Measurements from ENCODE around the gene ELF5.

ELF5 gene

DNA sequence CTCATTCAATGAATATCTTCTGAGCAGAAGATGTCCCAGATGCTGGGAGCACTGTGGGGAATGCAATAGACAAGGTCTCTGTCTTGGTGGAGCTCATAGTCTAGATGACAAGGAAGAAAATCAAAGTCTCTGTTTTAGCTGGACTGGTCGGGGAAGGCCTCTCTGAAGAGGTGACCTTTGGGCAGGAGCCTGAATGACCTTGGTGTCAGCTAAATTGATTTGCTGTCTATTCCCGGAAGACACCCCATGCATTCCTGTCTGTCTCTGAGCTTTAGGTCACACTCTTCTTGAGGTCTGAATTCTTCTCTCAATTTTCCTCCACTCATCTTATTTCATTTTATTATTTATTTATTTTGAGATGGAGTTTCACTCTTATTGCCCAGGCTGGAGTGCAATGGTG, 14.5 kb upstream of the ELF5 start:
- Histone ChIP-seq H3K36me3 (ENCODE audit: control insufficient read depth in 2 of 2, insufficient read depth in 1 of 2, low read length in 2 of 2) (no peaks in the 10 kb centered on the region), H3K9me3 (ENCODE audit: control insufficient read depth, insufficient read depth, low read depth, low read length) (no peaks in the 10 kb centered on the region), H3K27ac (ENCODE audit: extremely low read depth, low read depth, low read length) (no peak overlapping the region), H3K4me1 (ENCODE audit: control insufficient read depth, insufficient read depth, low read length) (no peaks in the 10 kb centered on the region), H3K4me3 (ENCODE audit: low read depth, low read length) (no peak overlapping the region)
- TF ChIP-seq KLF1 (tag by site-specific recombination; IDR thresholded peaks at IDR 0.05): no peak
- no peak for TF ChIP-seq ZNF335 (tag by site-specific recombination; conservative IDR thresholded peaks at IDR 0.05)
- TF ChIP-seq, protein P1, sequence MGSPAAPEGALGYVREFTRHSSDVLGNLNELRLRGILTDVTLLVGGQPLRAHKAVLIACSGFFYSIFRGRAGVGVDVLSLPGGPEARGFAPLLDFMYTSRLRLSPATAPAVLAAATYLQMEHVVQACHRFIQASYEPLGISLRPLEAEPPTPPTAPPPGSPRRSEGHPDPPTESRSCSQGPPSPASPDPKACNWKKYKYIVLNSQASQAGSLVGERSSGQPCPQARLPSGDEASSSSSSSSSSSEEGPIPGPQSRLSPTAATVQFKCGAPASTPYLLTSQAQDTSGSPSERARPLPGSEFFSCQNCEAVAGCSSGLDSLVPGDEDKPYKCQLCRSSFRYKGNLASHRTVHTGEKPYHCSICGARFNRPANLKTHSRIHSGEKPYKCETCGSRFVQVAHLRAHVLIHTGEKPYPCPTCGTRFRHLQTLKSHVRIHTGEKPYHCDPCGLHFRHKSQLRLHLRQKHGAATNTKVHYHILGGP (tag by site-specific recombination; IDR thresholded peaks at IDR 0.05): no peak
- ChIA-PET CTCF (interaction anchor here (1.1 kb wide), 1 partner anchor 14 kb away, joined by 4 read pairs; the partner anchor contains the start of gene ELF5), POLR2A (no interaction called here)

DNA sequence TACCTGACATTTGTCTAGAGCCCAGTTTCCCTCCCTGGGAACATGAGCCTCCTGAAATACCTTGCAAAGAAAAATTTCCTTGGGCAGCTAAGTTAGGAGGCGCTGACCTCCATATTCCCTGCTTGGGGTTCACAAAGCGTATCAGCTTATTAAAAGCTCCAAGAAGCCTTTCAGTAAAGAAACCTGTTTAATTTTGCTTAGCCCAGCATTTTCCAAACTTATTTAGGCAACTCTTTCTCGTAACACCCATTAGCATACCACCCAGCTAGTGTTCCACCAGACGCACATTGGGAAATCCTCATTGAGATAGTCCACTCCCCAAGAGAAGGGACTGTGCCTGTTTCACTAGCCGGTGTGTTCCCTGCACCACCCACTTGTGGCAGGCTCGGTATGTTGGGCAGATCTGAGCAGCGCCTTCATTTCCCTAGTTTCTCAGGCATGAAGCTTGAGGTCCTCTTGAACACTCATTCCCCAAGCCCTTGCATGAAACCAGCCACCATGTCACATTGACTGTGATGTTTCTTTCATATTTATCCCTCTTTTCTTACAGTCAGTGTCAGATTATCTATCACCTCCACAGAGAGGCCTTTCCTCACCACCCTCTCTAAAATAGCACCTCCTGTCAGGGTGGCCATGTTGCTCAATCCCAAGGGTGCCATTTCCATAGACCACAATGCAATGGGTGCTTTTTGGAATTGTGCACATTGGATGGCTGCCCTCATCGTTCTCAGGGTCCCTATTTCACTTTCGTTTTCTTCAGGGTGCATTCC, 12.5 kb upstream of the ELF5 start:
- ChIA-PET POLR2A (no interaction called here), CTCF (interaction anchor here (3.4 kb wide), 1 partner anchor 12 kb away, joined by 18 read pairs; the partner anchor contains the start of gene ELF5)
- Histone ChIP-seq H3K4me1 (ENCODE audit: control insufficient read depth, insufficient read depth, low read length) (no peaks in the 10 kb centered on the region), H3K27ac (ENCODE audit: extremely low read depth, low read depth, low read length) (no peak overlapping the region), H3K4me3 (ENCODE audit: low read depth, low read length) (no peak overlapping the region), H3K9me3 (ENCODE audit: control insufficient read depth, insufficient read depth, low read depth, low read length) (no peaks in the 10 kb centered on the region), H3K36me3 (ENCODE audit: control insufficient read depth in 2 of 2, insufficient read depth in 1 of 2, low read length in 2 of 2) (no peaks in the 10 kb centered on the region)
- no peak for TF ChIP-seq ZFHX2 (tag by site-specific recombination; conservative IDR thresholded peaks at IDR 0.05)
- TF ChIP-seq ZNF184 (tag by site-specific recombination; IDR thresholded peaks at IDR 0.05): no peak
- no peak for TF ChIP-seq ZNF354C (tag by site-specific recombination; IDR thresholded peaks at IDR 0.05; ENCODE audit: borderline replicate concordance, low read depth)
- no peak for TF ChIP-seq KLF7 (tag by site-specific recombination; IDR thresholded peaks at IDR 0.05; ENCODE audit: borderline replicate concordance)
- TF ChIP-seq SP3 (tag by site-specific recombination; IDR thresholded peaks at IDR 0.05): no peak
- TF ChIP-seq, protein P2, sequence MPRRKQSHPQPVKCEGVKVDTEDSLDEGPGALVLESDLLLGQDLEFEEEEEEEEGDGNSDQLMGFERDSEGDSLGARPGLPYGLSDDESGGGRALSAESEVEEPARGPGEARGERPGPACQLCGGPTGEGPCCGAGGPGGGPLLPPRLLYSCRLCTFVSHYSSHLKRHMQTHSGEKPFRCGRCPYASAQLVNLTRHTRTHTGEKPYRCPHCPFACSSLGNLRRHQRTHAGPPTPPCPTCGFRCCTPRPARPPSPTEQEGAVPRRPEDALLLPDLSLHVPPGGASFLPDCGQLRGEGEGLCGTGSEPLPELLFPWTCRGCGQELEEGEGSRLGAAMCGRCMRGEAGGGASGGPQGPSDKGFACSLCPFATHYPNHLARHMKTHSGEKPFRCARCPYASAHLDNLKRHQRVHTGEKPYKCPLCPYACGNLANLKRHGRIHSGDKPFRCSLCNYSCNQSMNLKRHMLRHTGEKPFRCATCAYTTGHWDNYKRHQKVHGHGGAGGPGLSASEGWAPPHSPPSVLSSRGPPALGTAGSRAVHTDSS (tag by site-specific recombination; IDR thresholded peaks at IDR 0.05): no peak
- TF ChIP-seq ZNF670 (tag by site-specific recombination; IDR thresholded peaks at IDR 0.05; ENCODE audit: low read depth): no peak
- no peak for TF ChIP-seq RBAK (tag by site-specific recombination; IDR thresholded peaks at IDR 0.05)
- no peak for TF ChIP-seq ZEB2 (tag by site-specific recombination; IDR thresholded peaks at IDR 0.05)
- no peak for TF ChIP-seq ZSCAN30 (tag by site-specific recombination; IDR thresholded peaks at IDR 0.05)
- no peak for TF ChIP-seq ZNF341 (tag by site-specific recombination; IDR thresholded peaks at IDR 0.05; ENCODE audit: low read depth)
- TF ChIP-seq ZNF785 (tag by site-specific recombination; IDR thresholded peaks at IDR 0.05): no peak
- TF ChIP-seq MYNN (tag by site-specific recombination; IDR thresholded peaks at IDR 0.05; ENCODE audit: borderline replicate concordance): no peak
- TF ChIP-seq ZNF416 (tag by site-specific recombination; IDR thresholded peaks at IDR 0.05): no peak
- TF ChIP-seq, protein P3, sequence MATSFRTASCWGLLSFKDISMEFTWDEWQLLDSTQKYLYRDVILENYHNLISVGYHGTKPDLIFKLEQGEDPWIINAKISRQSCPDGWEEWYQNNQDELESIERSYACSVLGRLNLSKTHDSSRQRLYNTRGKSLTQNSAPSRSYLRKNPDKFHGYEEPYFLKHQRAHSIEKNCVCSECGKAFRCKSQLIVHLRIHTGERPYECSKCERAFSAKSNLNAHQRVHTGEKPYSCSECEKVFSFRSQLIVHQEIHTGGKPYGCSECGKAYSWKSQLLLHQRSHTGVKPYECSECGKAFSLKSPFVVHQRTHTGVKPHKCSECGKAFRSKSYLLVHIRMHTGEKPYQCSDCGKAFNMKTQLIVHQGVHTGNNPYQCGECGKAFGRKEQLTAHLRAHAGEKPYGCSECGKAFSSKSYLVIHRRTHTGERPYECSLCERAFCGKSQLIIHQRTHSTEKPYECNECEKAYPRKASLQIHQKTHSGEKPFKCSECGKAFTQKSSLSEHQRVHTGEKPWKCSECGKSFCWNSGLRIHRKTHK (tag by site-specific recombination; IDR thresholded peaks at IDR 0.05): no peak
- TF ChIP-seq ZNF837 (tag by site-specific recombination; IDR thresholded peaks at IDR 0.05): no peak
- no peak for TF ChIP-seq ZNF221 (tag by site-specific recombination; IDR thresholded peaks at IDR 0.05; ENCODE audit: borderline replicate concordance)
- no peak for TF ChIP-seq ZNF2 (tag by site-specific recombination; IDR thresholded peaks at IDR 0.05)
